Liver (tissue), 9 donors: Measurements from ENCODE around the gene B4GALT3. TPM values are rescaled to one million over a fixed set of nuclear protein-coding genes. Genes with fewer than 3 reads are reported as not detected.
A peak's percentile ranks its signal among the peaks of the same experiment; 100 is the strongest.

Experiments
- DNase-seq: peaks from one replicate; pipeline ENCODE4 v3.0.0-alpha.2; 2017; ENCODE audit warnings: low spot score
- H3K27ac ChIP-seq, 2 donors: one replicate each; pipeline ENCODE4 v1.7.0; 2013; ENCODE audit warnings: inconsistent platforms in 2 of 2, low read length in 2 of 2, control low read depth in 1 of 2, low read depth in 1 of 2, mild to moderate bottlenecking in 1 of 2
- H3K27me3 ChIP-seq, 4 donors: one replicate each; pipeline versions ENCODE4 v1.6.1 to v1.7.0; 2013; ENCODE audit warnings: low read length in 3 of 4, inconsistent platforms in 1 of 4, mild to moderate bottlenecking in 1 of 4, moderate library complexity in 1 of 4; ENCODE audit not compliant: control insufficient read depth in 4 of 4, insufficient read depth in 4 of 4
- H3K36me3 ChIP-seq, 4 donors: one replicate each; pipeline versions ENCODE4 v1.6.1 to v1.7.0; 2013; ENCODE audit warnings: low read length in 3 of 4, mild to moderate bottlenecking in 3 of 4, low read depth in 1 of 4, moderate library complexity in 1 of 4; ENCODE audit not compliant: control insufficient read depth in 4 of 4, insufficient read depth in 3 of 4
- H3K4me1 ChIP-seq, 4 donors: one replicate each; pipeline versions ENCODE4 v1.6.1 to v1.7.0; 2013; ENCODE audit warnings: low read length in 3 of 4, mild to moderate bottlenecking in 3 of 4, moderate library complexity in 1 of 4; ENCODE audit not compliant: control insufficient read depth in 4 of 4, insufficient read depth in 4 of 4
- H3K4me3 ChIP-seq, 3 donors: one replicate each; pipeline versions ENCODE4 v1.6.1 to v1.7.0; 2013; ENCODE audit warnings: low read length in 3 of 3, control low read depth in 1 of 3, low read depth in 1 of 3, mild to moderate bottlenecking in 1 of 3
- H3K9ac ChIP-seq, 2 donors: one replicate each; pipeline ENCODE4 v1.7.0; 2013; ENCODE audit warnings: low read length in 2 of 2, mild to moderate bottlenecking in 2 of 2, moderate library complexity in 2 of 2, control low read depth in 1 of 2, low read depth in 1 of 2
- H3K9me3 ChIP-seq, 4 donors: one replicate each; pipeline versions ENCODE4 v1.6.1 to v1.7.0; 2013; ENCODE audit warnings: low read length in 3 of 4; ENCODE audit not compliant: control insufficient read depth in 4 of 4
- EGR1 ChIP-seq, 2 donors: IDR thresholded peaks; 2 replicates each; pipeline ENCODE4 v1.6.1; 2016 to 2018; ENCODE audit warnings: antibody characterized with exemption in 2 of 2, low read depth in 2 of 2
- FOXA1 ChIP-seq: IDR thresholded peaks from 2 replicates; pipeline ENCODE4 v1.6.1; 2016; ENCODE audit warnings: antibody characterized with exemption
- FOXA2 ChIP-seq: IDR thresholded peaks from 2 replicates; pipeline ENCODE4 v1.6.1; 2016; ENCODE audit warnings: antibody characterized with exemption
- GABPA ChIP-seq, 2 donors: IDR thresholded peaks in 1 of 2; conservative IDR thresholded peaks in 1 of 2; 2 replicates each; pipeline ENCODE4 v1.6.1; 2016; ENCODE audit warnings: antibody characterized with exemption in 2 of 2, mild to moderate bottlenecking in 1 of 2, moderate library complexity in 1 of 2
- HNF4A ChIP-seq, 2 donors: conservative IDR thresholded peaks; 2 replicates each; pipeline ENCODE4 v1.6.1; 2016; ENCODE audit warnings: antibody characterized with exemption in 2 of 2, mild to moderate bottlenecking in 2 of 2
- HNF4G ChIP-seq: IDR thresholded peaks from 2 replicates; pipeline ENCODE4 v1.6.1; 2016; ENCODE audit warnings: antibody characterized with exemption
- JUND ChIP-seq, 2 donors: IDR thresholded peaks; 2 replicates each; pipeline ENCODE4 v1.6.1; 2016; ENCODE audit warnings: antibody characterized with exemption in 2 of 2
- NR2F2 ChIP-seq: IDR thresholded peaks from 2 replicates; pipeline ENCODE4 v1.6.1; 2016; ENCODE audit warnings: antibody characterized with exemption
- RAD21 ChIP-seq, 2 donors: IDR thresholded peaks; 2 replicates each; pipeline ENCODE4 v1.6.1; 2016; ENCODE audit warnings: antibody characterized with exemption in 2 of 2, mild to moderate bottlenecking in 2 of 2
- RXRA ChIP-seq, 2 donors: IDR thresholded peaks; 2 replicates each; pipeline ENCODE4 v1.6.1; 2017 to 2018; ENCODE audit warnings: antibody characterized with exemption in 2 of 2, mild to moderate bottlenecking in 1 of 2
- SP1 ChIP-seq: IDR thresholded peaks from 2 replicates; pipeline ENCODE4 v1.6.1; 2018; ENCODE audit warnings: antibody characterized with exemption, mild to moderate bottlenecking
- TAF1 ChIP-seq: conservative IDR thresholded peaks from 2 replicates; pipeline ENCODE4 v1.6.1; 2016; ENCODE audit warnings: antibody characterized with exemption, mild to moderate bottlenecking
- YY1 ChIP-seq: IDR thresholded peaks from 2 replicates; pipeline ENCODE4 v1.6.1; 2016; ENCODE audit warnings: antibody characterized with exemption, mild to moderate bottlenecking
- WGBS: extraction: QIAGEN DNeasy Blood & Tissue Kit; methylation state at CpG from one replicate; pipeline ENCODE4 v1.1.7; 2013; 5-methylcytosine and 5-hydroxymethylcytosine counted together
- polyA plus RNA-seq, 2 donors: library from polyadenylated mRNA; stranded (reverse) in 1 of 2; unstranded in 1 of 2; fragments of 200-250 nt in 1 of 2; fragments of >200 nt in 1 of 2; fragmentation: Nextera tagmentation in 1 of 2; extraction: Ambion mirVana in 1 of 2; gene quantifications; one replicate each; pipeline versions ENCODE4 v1.2.1 to v1.2.3, GENCODE V29; 2013 to 2015
- total RNA-seq, 2 donors: library from RNA; depleted of rRNA; stranded (reverse); fragments of >200 nt; gene quantifications; one replicate each; pipeline ENCODE4 v1.2.3, GENCODE V29; 2014
- TF ChIP-seq, protein P1 (sequence below): IDR thresholded peaks from 2 replicates; pipeline ENCODE4 v1.6.1; 2016; ENCODE audit warnings: antibody characterized with exemption, mild to moderate bottlenecking
- TF ChIP-seq, protein P2 (sequence below): IDR thresholded peaks from 2 replicates; pipeline ENCODE4 v1.6.1; 2016; ENCODE audit warnings: antibody characterized with exemption
- TF ChIP-seq, protein P3 (sequence below): fragments of 150-350 bp; IDR thresholded peaks from 2 replicates; pipeline ENCODE4 v1.5.1; 2017; ENCODE audit warnings: improper control_type of control experiment, low read depth, low read length; ENCODE audit not compliant: missing input control
- TF ChIP-seq, protein P4 (sequence below): IDR thresholded peaks from 2 replicates; pipeline ENCODE4 v1.6.1; 2016; ENCODE audit warnings: antibody characterized with exemption
- TF ChIP-seq, protein P5 (sequence below): IDR thresholded peaks from 2 replicates; pipeline ENCODE4 v1.6.1; 2016; ENCODE audit warnings: antibody characterized with exemption
- donor health status: healthy.
- donor health status: healthy.
- donor health status: healthy.
- donor health status: healthy.
- donor health status: healthy.

Gene B4GALT3
- total and polyA plus RNA-seq, 4 donors, result 13.1 to 23.8 (median 14.7) TPM

DNA sequence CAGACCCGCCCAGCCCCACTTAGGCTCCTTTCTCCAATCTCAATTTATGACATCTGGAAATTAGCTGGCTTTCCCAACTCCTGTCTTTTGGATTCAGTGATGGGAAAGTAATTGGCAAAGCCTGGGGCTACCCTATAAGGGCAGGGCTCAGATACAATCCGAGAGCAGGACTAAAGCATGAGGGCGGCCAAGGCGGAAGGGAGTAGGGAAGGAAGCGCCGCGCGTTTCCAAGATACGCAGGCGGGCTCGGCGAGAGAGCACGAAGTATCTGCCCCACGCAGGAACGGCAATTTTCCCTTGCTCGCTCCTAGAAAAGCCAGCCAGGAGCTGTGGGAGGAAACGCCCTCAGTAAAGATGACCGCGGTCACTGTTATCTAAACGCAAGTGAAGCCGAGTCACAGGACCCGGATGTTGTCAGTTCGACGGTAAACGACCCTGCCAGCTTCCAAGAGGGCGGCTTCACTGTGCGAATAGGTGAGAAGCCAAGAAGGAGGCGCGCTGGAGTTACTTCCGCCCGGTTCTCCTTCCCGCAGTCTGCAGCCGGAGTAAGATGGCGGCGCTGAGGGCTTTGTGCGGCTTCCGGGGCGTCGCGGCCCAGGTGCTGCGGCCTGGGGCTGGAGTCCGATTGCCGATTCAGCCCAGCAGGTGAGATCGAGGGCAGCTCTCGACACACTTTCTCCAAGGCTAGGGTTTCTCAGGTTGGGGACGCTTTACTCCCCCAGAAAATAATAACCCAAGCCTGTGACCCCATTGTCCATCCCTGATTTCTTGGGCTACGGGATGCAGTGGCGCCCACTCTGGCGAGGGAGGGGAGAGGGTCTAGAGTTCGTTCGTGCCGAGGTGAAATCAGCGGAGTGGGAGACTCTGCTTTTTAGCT lies 24.8 kb upstream of the B4GALT3 start, which contains the start of gene NDUFS2 (continued):
- TF ChIP-seq, protein P1, sequence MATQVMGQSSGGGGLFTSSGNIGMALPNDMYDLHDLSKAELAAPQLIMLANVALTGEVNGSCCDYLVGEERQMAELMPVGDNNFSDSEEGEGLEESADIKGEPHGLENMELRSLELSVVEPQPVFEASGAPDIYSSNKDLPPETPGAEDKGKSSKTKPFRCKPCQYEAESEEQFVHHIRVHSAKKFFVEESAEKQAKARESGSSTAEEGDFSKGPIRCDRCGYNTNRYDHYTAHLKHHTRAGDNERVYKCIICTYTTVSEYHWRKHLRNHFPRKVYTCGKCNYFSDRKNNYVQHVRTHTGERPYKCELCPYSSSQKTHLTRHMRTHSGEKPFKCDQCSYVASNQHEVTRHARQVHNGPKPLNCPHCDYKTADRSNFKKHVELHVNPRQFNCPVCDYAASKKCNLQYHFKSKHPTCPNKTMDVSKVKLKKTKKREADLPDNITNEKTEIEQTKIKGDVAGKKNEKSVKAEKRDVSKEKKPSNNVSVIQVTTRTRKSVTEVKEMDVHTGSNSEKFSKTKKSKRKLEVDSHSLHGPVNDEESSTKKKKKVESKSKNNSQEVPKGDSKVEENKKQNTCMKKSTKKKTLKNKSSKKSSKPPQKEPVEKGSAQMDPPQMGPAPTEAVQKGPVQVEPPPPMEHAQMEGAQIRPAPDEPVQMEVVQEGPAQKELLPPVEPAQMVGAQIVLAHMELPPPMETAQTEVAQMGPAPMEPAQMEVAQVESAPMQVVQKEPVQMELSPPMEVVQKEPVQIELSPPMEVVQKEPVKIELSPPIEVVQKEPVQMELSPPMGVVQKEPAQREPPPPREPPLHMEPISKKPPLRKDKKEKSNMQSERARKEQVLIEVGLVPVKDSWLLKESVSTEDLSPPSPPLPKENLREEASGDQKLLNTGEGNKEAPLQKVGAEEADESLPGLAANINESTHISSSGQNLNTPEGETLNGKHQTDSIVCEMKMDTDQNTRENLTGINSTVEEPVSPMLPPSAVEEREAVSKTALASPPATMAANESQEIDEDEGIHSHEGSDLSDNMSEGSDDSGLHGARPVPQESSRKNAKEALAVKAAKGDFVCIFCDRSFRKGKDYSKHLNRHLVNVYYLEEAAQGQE, result peak; percentile 84

DNA sequence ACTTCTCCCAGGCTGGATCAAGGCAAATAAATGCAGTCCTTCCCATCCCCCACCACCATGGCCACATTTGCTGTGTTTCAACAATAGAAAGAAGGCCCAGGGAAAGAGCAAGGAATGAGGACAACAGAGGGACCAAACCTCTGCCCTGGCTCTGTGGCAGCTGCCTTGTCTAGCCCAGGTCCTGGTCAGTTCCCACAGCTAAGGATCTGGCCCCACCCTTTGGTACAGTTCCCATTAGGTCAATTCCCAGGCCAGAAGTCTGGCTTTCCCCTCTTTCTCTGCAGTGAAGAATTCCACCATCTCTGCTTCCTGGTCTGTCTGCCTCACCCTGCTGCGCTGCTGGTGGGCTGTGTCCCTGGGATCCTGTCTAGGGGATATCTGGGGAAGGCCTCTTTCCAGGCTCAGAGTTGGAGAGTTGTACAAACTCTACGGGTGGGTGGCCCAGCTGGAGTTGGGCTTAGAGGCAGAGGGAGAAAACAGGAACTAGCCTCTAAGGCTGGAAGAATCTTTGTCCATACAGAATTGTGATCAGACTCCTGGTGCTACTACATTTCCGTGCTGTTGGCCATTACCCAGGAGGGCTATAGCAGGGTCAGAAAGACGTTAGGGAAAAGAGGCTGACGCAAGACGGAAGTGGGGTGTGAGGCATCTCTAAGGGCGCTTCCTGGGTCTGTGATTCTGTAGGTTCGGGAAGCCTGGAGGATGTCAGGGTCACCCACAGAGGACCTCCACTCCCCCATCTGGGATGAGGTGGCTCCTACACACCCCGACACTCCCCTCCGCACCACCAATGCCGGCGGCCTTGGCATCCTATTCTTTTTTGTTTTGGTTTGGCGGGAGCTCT lies 23.9 kb upstream of the B4GALT3 start:
- Histone ChIP-seq H3K9me3 (no peaks in the 10 kb centered on the region), H3K9ac (peak overlapping the region; percentile 71 to 95), H3K4me3 (peak overlapping the region in 1 of 3 donors; percentile 64), H3K4me1 (peaks cover 8 to 24% (median 18%) of the 10 kb centered on the region in 4 donors), H3K36me3 (peaks cover 0 to 19% (median 5%) of the 10 kb centered on the region in 4 donors), H3K27me3 (no peaks in the 10 kb centered on the region), H3K27ac (peak overlapping the region; percentile 83 to 95)
- 70% methylated on average over 13 of the region's 13 CpGs for WGBS
- no peak for DNase-seq
- TF ChIP-seq GABPA (IDR thresholded peaks at IDR 0.05 in 1 of 2, conservative IDR thresholded peaks at IDR 0.05 in 1 of 2) (no peak), HNF4A (conservative IDR thresholded peaks at IDR 0.05) (no peak), JUND (IDR thresholded peaks at IDR 0.05) (no peak), NR2F2 (peak; percentile 81), FOXA1 (no peak), RAD21 (IDR thresholded peaks at IDR 0.05) (no peak), RXRA (IDR thresholded peaks at IDR 0.05) (peak in 1 of 2 donors; percentile 7), HNF4G (no peak), TAF1 (no peak), SP1 (no peak), EGR1 (IDR thresholded peaks at IDR 0.05; ENCODE audit: low read depth in 2 of 2) (peak in 1 of 2 donors; percentile 22), YY1 (no peak), FOXA2 (no peak)
- TF ChIP-seq, protein P2, sequence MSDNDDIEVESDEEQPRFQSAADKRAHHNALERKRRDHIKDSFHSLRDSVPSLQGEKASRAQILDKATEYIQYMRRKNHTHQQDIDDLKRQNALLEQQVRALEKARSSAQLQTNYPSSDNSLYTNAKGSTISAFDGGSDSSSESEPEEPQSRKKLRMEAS, result no peak
- TF ChIP-seq, protein P1, result no peak
- TF ChIP-seq, protein P3, sequence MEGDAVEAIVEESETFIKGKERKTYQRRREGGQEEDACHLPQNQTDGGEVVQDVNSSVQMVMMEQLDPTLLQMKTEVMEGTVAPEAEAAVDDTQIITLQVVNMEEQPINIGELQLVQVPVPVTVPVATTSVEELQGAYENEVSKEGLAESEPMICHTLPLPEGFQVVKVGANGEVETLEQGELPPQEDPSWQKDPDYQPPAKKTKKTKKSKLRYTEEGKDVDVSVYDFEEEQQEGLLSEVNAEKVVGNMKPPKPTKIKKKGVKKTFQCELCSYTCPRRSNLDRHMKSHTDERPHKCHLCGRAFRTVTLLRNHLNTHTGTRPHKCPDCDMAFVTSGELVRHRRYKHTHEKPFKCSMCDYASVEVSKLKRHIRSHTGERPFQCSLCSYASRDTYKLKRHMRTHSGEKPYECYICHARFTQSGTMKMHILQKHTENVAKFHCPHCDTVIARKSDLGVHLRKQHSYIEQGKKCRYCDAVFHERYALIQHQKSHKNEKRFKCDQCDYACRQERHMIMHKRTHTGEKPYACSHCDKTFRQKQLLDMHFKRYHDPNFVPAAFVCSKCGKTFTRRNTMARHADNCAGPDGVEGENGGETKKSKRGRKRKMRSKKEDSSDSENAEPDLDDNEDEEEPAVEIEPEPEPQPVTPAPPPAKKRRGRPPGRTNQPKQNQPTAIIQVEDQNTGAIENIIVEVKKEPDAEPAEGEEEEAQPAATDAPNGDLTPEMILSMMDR, result no peak
- TF ChIP-seq, protein P4, sequence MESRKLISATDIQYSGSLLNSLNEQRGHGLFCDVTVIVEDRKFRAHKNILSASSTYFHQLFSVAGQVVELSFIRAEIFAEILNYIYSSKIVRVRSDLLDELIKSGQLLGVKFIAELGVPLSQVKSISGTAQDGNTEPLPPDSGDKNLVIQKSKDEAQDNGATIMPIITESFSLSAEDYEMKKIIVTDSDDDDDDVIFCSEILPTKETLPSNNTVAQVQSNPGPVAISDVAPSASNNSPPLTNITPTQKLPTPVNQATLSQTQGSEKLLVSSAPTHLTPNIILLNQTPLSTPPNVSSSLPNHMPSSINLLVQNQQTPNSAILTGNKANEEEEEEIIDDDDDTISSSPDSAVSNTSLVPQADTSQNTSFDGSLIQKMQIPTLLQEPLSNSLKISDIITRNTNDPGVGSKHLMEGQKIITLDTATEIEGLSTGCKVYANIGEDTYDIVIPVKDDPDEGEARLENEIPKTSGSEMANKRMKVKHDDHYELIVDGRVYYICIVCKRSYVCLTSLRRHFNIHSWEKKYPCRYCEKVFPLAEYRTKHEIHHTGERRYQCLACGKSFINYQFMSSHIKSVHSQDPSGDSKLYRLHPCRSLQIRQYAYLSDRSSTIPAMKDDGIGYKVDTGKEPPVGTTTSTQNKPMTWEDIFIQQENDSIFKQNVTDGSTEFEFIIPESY, result no peak
- TF ChIP-seq, protein P5, sequence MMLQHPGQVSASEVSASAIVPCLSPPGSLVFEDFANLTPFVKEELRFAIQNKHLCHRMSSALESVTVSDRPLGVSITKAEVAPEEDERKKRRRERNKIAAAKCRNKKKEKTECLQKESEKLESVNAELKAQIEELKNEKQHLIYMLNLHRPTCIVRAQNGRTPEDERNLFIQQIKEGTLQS, result no peak
